HG03354 (cell line): Measurements from ENCODE around the gene HOXA3.
A peak's percentile ranks its signal among the peaks of the same experiment; 100 is the strongest.

ENCODE experiments used
- ATAC-seq: cut with Tn5 transposase; IDR thresholded peaks from one replicate; pipeline ENCODE4 v1.9.1; 2021; ENCODE audit warnings: mild to moderate bottlenecking; ENCODE audit not compliant: unreplicated experiment, poor library complexity, severe bottlenecking

HOXA3 gene

GRCh38 chr7:27134392-27134791 is 18.0 kb downstream of the HOXA3 start:
- ATAC-seq = no peak

GRCh38 chr7:27133409-27134231 is 18.8 kb downstream of the HOXA3 start:
- ATAC-seq = no peak

GRCh38 chr7:27132978-27133377 is 19.4 kb downstream of the HOXA3 start:
- no peak for ATAC-seq

GRCh38 chr7:27132214-27132613 is 20.2 kb downstream of the HOXA3 start:
- no peak for ATAC-seq

GRCh38 chr7:27131390-27131819 is 21.0 kb downstream of the HOXA3 start:
- no peak for ATAC-seq

GRCh38 chr7:27130540-27131389 is 21.6 kb downstream of the HOXA3 start, which contains the start of gene HOXA4:
Gene HOXA4, minus strand, starts transcription at chr7:27130757. Its CDS starts 24 bp downstream, at chr7:27130733.
- peak; percentile 76 for ATAC-seq

- peak; percentile 12 for ATAC-seq
Measured at GRCh38 chr7:27129729-27130539, 22.4 kb downstream of the HOXA3 start.

GRCh38 chr7:27128776-27129728 is 23.3 kb downstream of the HOXA3 start:
- ATAC-seq = no peak

- ATAC-seq = no peak
Measured at GRCh38 chr7:27128034-27128433, 24.3 kb downstream of the HOXA3 start.

GRCh38 chr7:27126596-27127327 is 25.6 kb downstream of the HOXA3 start:
- no peak for ATAC-seq

- ATAC-seq = no peak
Measured at GRCh38 chr7:27125986-27126394, 26.4 kb downstream of the HOXA3 start.

- ATAC-seq = no peak
Measured at GRCh38 chr7:27124902-27125689, 27.3 kb downstream of the HOXA3 start.

GRCh38 chr7:27124096-27124901 is 28.1 kb downstream of the HOXA3 start:
- no peak for ATAC-seq

GRCh38 chr7:27123477-27124053 is 28.8 kb downstream of the HOXA3 start:
- ATAC-seq = no peak

- ATAC-seq = no peak
Measured at GRCh38 chr7:27123007-27123476, 29.3 kb downstream of the HOXA3 start.
